WTC11 (cell line): ENCODE measurements around the gene FLNA.

Source experiments
- CBFB ChIP-seq: sonication (generic); formaldehyde crosslinking; IDR thresholded peaks from 2 replicates; pipeline ENCODE4 v1.8.1; 2022; ENCODE audit warnings: mild to moderate bottlenecking, low read depth, missing genetic modification reagents
- ESRRA ChIP-seq: sonication (generic); formaldehyde crosslinking; IDR thresholded peaks from 2 replicates; pipeline ENCODE4 v1.8.1; 2022; ENCODE audit warnings: mild to moderate bottlenecking, missing genetic modification reagents, borderline replicate concordance
- FOXK1 ChIP-seq: sonication (generic); formaldehyde crosslinking; IDR thresholded peaks from 2 replicates; pipeline ENCODE4 v1.8.0; 2022; ENCODE audit warnings: mild to moderate bottlenecking, moderate library complexity, missing genetic modification reagents
- KAT7 ChIP-seq: sonication (generic); formaldehyde crosslinking; IDR thresholded peaks from 2 replicates; pipeline ENCODE4 v1.8.1; 2023; ENCODE audit warnings: missing genetic modification reagents, mild to moderate bottlenecking, borderline replicate concordance
- ZNF138 ChIP-seq: sonication (generic); formaldehyde crosslinking; conservative IDR thresholded peaks from 2 replicates; pipeline ENCODE4 v1.8.1; 2022; ENCODE audit warnings: mild to moderate bottlenecking, moderate library complexity, missing genetic modification reagents
- TF ChIP-seq, protein P1 (sequence below): fragments of 200-600 bp; IDR thresholded peaks from 2 replicates; pipeline ENCODE4 v1.8.0; 2022; ENCODE audit warnings: antibody characterized with exemption
- TF ChIP-seq, protein P2 (sequence below): sonication (generic); formaldehyde crosslinking; IDR thresholded peaks from 2 replicates; pipeline ENCODE4 v1.8.1; 2023; ENCODE audit warnings: mild to moderate bottlenecking, missing genetic modification reagents, moderate library complexity
- TF ChIP-seq, protein P3 (sequence below): sonication (generic); formaldehyde crosslinking; conservative IDR thresholded peaks from 2 replicates; pipeline ENCODE4 v1.8.1; 2022; ENCODE audit warnings: mild to moderate bottlenecking, missing genetic modification reagents
- TF ChIP-seq, protein P4 (sequence below): sonication (generic); formaldehyde crosslinking; IDR thresholded peaks from 2 replicates; pipeline ENCODE4 v1.8.1; 2023; ENCODE audit warnings: mild to moderate bottlenecking, moderate library complexity, missing genetic modification reagents
- TF ChIP-seq, protein P5 (sequence below): sonication (generic); formaldehyde crosslinking; IDR thresholded peaks from 2 replicates; pipeline ENCODE4 v1.8.0; 2023; ENCODE audit warnings: mild to moderate bottlenecking, missing genetic modification reagents
- TF ChIP-seq, protein P6 (sequence below): sonication (generic); formaldehyde crosslinking; IDR thresholded peaks from 2 replicates; pipeline ENCODE4 v1.8.0; 2023; ENCODE audit warnings: missing genetic modification reagents, mild to moderate bottlenecking, borderline replicate concordance
- TF ChIP-seq, protein P7 (sequence below): sonication (generic); formaldehyde crosslinking; IDR thresholded peaks from 2 replicates; pipeline ENCODE4 v1.8.1; 2022; ENCODE audit warnings: missing genetic modification reagents, borderline replicate concordance
- TF ChIP-seq, protein P8 (sequence below): sonication (generic); formaldehyde crosslinking; IDR thresholded peaks from 2 replicates; pipeline ENCODE4 v1.8.0; 2022; ENCODE audit warnings: mild to moderate bottlenecking, missing genetic modification reagents

DNA sequence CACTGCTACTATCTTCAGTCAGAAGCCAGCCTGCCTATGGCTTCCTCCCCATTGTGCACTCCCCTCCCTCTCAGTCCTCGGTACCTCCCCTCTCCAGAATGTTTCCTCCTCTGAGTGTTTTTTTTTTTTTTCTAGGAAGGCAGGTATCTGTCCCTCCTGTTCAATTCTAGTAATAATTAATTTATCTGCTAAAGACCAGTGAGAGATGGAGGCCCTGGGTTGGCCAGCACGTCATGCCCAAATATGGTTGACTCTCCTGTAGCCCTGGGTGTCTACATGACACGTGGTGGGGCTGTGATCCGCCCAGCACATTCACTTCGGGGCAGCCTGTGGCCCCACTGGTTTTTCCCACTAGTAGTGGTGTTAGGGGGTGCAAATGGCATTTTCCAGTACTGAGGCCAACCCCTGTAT is 1.8 kb downstream of the FLNA start:
- TF ChIP-seq, protein P1, sequence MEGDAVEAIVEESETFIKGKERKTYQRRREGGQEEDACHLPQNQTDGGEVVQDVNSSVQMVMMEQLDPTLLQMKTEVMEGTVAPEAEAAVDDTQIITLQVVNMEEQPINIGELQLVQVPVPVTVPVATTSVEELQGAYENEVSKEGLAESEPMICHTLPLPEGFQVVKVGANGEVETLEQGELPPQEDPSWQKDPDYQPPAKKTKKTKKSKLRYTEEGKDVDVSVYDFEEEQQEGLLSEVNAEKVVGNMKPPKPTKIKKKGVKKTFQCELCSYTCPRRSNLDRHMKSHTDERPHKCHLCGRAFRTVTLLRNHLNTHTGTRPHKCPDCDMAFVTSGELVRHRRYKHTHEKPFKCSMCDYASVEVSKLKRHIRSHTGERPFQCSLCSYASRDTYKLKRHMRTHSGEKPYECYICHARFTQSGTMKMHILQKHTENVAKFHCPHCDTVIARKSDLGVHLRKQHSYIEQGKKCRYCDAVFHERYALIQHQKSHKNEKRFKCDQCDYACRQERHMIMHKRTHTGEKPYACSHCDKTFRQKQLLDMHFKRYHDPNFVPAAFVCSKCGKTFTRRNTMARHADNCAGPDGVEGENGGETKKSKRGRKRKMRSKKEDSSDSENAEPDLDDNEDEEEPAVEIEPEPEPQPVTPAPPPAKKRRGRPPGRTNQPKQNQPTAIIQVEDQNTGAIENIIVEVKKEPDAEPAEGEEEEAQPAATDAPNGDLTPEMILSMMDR: no peak
- TF ChIP-seq, protein P2, sequence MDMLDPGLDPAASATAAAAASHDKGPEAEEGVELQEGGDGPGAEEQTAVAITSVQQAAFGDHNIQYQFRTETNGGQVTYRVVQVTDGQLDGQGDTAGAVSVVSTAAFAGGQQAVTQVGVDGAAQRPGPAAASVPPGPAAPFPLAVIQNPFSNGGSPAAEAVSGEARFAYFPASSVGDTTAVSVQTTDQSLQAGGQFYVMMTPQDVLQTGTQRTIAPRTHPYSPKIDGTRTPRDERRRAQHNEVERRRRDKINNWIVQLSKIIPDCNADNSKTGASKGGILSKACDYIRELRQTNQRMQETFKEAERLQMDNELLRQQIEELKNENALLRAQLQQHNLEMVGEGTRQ: no peak
- TF ChIP-seq KAT7 (CRISPR knock-in tag) (no peak), ESRRA (CRISPR knock-in tag) (no peak), ZNF138 (CRISPR knock-in tag) (no peak), FOXK1 (CRISPR knock-in tag) (no peak), CBFB (no peak)
- TF ChIP-seq, protein P3, sequence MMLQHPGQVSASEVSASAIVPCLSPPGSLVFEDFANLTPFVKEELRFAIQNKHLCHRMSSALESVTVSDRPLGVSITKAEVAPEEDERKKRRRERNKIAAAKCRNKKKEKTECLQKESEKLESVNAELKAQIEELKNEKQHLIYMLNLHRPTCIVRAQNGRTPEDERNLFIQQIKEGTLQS (CRISPR knock-in tag): no peak
- TF ChIP-seq, protein P4, sequence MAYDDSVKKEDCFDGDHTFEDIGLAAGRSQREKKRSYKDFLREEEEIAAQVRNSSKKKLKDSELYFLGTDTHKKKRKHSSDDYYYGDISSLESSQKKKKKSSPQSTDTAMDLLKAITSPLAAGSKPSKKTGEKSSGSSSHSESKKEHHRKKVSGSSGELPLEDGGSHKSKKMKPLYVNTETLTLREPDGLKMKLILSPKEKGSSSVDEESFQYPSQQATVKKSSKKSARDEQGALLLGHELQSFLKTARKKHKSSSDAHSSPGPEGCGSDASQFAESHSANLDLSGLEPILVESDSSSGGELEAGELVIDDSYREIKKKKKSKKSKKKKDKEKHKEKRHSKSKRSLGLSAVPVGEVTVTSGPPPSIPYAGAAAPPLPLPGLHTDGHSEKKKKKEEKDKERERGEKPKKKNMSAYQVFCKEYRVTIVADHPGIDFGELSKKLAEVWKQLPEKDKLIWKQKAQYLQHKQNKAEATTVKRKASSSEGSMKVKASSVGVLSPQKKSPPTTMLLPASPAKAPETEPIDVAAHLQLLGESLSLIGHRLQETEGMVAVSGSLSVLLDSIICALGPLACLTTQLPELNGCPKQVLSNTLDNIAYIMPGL (CRISPR knock-in tag): no peak
- TF ChIP-seq, protein P5, sequence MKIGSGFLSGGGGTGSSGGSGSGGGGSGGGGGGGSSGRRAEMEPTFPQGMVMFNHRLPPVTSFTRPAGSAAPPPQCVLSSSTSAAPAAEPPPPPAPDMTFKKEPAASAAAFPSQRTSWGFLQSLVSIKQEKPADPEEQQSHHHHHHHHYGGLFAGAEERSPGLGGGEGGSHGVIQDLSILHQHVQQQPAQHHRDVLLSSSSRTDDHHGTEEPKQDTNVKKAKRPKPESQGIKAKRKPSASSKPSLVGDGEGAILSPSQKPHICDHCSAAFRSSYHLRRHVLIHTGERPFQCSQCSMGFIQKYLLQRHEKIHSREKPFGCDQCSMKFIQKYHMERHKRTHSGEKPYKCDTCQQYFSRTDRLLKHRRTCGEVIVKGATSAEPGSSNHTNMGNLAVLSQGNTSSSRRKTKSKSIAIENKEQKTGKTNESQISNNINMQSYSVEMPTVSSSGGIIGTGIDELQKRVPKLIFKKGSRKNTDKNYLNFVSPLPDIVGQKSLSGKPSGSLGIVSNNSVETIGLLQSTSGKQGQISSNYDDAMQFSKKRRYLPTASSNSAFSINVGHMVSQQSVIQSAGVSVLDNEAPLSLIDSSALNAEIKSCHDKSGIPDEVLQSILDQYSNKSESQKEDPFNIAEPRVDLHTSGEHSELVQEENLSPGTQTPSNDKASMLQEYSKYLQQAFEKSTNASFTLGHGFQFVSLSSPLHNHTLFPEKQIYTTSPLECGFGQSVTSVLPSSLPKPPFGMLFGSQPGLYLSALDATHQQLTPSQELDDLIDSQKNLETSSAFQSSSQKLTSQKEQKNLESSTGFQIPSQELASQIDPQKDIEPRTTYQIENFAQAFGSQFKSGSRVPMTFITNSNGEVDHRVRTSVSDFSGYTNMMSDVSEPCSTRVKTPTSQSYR (CRISPR knock-in tag): no peak
- TF ChIP-seq, protein P6, sequence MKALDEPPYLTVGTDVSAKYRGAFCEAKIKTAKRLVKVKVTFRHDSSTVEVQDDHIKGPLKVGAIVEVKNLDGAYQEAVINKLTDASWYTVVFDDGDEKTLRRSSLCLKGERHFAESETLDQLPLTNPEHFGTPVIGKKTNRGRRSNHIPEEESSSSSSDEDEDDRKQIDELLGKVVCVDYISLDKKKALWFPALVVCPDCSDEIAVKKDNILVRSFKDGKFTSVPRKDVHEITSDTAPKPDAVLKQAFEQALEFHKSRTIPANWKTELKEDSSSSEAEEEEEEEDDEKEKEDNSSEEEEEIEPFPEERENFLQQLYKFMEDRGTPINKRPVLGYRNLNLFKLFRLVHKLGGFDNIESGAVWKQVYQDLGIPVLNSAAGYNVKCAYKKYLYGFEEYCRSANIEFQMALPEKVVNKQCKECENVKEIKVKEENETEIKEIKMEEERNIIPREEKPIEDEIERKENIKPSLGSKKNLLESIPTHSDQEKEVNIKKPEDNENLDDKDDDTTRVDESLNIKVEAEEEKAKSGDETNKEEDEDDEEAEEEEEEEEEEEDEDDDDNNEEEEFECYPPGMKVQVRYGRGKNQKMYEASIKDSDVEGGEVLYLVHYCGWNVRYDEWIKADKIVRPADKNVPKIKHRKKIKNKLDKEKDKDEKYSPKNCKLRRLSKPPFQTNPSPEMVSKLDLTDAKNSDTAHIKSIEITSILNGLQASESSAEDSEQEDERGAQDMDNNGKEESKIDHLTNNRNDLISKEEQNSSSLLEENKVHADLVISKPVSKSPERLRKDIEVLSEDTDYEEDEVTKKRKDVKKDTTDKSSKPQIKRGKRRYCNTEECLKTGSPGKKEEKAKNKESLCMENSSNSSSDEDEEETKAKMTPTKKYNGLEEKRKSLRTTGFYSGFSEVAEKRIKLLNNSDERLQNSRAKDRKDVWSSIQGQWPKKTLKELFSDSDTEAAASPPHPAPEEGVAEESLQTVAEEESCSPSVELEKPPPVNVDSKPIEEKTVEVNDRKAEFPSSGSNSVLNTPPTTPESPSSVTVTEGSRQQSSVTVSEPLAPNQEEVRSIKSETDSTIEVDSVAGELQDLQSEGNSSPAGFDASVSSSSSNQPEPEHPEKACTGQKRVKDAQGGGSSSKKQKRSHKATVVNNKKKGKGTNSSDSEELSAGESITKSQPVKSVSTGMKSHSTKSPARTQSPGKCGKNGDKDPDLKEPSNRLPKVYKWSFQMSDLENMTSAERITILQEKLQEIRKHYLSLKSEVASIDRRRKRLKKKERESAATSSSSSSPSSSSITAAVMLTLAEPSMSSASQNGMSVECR: no peak
- TF ChIP-seq, protein P7, sequence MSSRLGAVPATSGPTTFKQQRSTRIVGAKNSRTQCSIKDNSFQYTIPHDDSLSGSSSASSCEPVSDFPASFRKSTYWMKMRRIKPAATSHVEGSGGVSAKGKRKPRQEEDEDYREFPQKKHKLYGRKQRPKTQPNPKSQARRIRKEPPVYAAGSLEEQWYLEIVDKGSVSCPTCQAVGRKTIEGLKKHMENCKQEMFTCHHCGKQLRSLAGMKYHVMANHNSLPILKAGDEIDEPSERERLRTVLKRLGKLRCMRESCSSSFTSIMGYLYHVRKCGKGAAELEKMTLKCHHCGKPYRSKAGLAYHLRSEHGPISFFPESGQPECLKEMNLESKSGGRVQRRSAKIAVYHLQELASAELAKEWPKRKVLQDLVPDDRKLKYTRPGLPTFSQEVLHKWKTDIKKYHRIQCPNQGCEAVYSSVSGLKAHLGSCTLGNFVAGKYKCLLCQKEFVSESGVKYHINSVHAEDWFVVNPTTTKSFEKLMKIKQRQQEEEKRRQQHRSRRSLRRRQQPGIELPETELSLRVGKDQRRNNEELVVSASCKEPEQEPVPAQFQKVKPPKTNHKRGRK (CRISPR knock-in tag): no peak
- TF ChIP-seq, protein P8, sequence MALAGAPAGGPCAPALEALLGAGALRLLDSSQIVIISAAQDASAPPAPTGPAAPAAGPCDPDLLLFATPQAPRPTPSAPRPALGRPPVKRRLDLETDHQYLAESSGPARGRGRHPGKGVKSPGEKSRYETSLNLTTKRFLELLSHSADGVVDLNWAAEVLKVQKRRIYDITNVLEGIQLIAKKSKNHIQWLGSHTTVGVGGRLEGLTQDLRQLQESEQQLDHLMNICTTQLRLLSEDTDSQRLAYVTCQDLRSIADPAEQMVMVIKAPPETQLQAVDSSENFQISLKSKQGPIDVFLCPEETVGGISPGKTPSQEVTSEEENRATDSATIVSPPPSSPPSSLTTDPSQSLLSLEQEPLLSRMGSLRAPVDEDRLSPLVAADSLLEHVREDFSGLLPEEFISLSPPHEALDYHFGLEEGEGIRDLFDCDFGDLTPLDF (CRISPR knock-in tag): no peak
